HG02759 (cell line): Measurements from ENCODE around the gene AIF1L.
"Not testable (repeated sequence)": the region's sequence is repeated elsewhere in the genome, so short reads cannot be mapped to it uniquely, and the experiment has no call there.

ENCODE experiments used
- ATAC-seq: cut with Tn5 transposase; IDR thresholded peaks from one replicate; pipeline ENCODE4 v1.9.1; 2021; ENCODE audit warnings: mild to moderate bottlenecking, moderate library complexity; ENCODE audit not compliant: unreplicated experiment

The AIF1L gene

DNA sequence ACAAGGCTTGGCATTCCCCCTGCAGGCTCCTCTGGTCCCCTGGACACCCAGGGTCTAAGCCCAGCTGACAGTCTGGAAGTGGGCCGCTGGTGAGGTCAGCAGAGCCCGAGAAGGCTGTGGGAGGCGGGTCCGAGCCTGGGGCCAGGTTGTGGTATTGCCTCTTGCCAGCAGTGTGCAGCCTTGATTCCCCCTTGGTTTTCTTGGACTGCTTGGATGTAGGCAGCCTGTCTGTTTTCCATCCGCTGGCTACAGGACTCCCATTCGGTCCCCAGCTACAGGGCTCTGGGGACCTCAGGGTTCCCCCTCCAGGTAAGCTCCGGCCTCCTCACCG, 1.6 kb downstream of the AIF1L start:
- no peak for ATAC-seq

DNA sequence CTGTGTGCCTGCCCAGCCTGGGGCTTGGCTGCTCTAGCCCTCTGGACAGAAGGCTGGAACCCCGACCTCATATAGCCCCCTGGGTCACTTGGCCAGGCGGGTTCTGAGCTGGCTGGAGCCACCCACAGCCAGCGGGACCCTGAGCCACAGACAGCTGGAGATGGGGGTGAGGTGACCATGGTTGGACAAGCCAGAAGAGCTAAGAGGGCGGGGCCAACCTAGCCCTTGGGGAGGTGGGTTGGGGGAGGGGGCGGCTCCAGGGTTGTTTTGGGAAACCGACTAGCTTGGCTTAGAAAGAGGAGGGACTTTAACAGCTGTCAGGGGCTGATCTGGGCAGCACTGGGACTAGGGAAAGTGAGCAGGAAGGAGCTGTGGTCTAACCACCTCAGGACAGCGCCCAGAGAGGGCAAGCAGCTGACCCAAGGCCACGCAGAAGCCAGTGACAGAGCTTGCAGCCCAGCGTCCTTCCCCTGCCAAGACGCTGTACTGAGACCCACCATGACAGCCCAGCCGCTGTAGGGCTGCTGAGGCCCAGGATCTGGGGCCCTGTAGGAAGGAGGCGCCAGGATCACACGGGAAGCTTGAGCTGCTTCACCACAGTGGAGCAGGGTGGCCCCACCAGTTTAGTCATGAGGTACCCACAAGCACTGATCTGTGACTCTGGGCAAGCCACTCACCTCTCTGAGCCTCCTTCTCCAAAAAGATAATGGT, 2.2 kb downstream of the AIF1L start:
- no peak for ATAC-seq

DNA sequence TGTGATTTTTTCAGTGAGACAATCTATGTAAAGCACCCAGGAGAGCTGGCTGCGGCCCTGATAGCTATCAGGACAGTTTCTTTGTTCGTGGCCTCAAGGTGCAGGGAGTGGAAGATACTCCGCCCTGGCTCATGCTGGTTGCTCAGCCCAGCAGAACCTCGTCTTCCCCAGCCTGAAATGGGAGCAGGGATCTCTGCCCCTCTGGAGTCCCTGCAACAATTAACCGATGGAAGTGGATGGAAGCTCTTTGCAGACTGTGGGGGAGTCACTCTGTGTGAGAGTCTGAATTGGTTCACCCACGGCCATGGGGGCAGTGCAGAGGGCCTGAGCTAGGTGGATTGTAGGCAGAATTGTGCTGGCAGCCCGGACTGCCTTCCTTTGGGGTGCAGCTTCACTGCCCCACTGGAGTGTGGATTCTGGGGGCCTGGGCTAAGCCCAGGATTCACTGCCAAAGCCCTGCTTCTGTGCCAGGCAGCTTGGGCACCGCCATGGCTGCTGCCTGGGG, 2.8 kb downstream of the AIF1L start:
- no peak for ATAC-seq

DNA sequence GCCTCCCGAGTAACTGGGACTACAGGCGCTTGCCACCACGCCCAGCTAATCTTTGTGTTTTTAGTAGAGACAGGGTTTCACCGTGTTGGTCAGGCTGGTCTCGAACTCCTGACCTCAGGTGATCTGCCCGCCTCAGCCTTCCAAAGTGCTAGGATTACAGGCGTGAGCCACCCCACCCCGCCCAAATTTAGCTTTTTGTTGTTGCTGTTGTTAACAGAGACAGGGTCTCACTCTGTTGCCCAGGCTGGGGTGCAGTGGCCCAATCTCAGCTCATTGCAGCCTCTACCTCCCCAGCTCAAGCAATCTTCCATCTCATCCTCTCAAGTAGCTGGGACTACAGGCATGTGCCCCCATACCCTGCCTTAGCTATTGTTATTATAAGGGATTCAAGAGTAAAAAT, 3.5 kb downstream of the AIF1L start:
- not testable (repeated sequence) for ATAC-seq

DNA sequence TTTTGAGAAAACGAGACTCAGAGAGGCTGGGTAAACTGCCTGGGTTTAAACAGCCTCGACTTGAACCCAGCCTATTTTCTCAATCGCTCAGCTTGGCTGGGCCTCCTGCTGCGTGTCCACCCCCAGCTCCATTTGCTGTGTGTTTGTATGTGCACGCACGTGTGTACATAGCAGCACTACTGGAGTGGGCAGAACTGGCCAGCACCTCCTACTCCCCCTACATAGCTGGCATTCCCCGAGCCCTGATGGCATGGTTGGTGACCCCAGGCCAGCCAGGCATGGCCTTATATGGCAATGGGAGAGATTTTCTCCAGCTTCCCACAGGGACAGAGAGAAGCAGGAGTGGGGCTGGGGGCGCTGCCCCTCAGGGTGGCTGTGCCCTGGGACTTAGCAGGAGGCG, 4.1 kb downstream of the AIF1L start:
- no peak for ATAC-seq

DNA sequence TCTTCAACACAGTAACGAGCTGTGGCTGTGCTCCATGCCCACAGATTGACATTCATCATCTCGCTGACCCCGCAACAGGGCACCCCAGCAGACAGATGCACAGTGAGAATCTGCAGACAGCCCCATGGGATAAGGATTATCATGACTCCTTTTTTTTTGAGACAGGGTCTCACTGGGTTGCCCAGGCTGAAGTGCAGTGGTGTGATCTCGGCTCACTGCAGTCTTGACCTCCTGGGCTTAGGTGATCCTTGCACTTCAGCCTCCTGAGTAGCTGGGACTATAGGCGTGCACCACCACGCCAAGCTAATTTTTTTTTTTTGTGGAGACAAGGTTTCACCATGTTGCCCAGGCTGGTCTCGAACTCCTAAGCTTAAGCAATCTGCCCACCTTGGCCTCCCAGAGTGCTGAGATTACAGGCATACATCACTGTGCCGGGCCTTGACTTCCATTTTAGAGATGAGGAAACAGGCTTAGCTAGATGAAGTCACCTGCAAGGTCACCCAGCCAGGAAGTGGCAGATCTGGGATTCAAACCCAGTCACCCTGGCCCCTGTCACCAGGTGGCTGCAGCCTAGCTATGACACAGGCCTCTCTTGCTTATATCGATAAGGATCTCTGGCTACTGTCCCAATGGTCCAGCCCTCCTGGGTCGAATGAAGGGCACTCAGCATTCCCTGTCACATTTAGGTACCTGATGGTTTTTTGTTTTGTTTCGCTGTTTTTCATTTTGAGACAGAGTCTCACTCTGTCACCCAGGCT, 5.1 kb downstream of the AIF1L start:
- ATAC-seq: no peak

DNA sequence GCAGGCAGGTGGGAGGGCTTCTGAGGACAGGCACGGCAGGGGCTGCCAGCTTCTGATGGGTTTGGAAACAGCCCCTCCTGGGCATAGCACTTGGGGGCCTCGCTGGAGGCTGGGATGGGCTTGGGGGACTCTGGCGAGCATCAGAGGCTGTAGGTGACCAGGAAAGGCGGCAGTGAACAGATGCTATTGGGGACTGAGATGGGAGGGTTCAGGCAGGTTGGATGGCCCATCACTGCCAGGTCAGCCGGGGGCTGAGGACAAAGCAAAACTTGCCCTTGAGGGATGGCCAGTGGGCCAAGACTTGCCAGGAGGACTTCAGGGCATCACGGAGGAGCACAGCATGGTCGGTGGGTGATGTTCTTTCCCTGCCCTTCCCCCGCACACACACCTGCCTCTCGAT, 6.7 kb downstream of the AIF1L start:
- ATAC-seq: no peak

DNA sequence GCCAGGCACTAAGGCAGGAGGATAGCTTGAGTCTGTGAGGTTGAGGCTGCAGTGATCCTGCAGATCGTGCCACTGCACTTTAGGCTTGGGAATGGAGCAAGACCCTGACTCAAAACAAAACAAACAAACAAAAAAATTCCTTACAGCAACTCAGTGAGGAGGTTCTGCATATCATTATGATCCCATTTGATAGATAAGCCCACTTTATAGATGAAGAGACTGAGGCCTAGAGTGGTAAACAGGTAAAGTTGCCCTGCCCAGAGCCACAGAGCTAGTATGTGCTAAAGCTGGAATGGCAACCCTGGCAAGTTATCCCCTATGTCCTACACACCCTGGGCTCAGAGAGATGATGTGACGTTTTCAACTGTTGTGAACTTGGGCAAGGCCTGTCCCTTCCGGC, 7.2 kb downstream of the AIF1L start:
- ATAC-seq: no peak

DNA sequence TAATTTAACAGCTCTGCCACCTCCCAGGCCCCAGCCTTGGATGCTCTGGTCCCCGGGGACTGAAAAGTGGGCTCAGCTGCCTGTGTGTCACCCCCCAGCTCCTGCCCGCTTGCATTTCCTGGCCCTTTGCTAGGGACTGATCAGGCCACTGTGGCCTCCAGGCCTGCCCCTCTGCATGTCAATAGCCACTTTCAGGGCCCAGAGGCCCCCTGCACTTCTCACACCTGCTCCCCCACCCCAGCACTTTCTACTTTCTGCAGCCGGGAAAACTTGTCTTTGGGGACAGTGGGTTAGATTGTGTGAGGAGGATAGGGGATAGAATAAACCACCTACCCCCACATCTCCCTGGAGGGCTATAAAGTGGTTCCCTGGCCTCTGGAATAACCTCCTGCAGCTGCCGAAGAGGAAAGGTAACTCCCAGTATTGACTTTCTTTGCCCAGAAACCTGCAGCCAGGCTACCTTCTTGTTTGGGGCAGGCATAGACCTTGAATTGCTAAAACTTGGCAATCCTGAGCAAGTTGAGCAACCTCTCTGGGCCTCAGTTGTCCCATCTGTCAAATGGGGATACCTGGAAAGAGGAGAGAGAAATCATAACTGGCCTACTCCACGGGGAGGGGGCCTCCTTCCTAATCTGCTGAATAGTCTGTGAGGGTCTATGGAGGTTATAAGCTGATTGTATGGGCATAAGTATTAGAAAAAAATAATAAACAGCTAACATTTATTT, 7.8 kb downstream of the AIF1L start:
- no peak for ATAC-seq

DNA sequence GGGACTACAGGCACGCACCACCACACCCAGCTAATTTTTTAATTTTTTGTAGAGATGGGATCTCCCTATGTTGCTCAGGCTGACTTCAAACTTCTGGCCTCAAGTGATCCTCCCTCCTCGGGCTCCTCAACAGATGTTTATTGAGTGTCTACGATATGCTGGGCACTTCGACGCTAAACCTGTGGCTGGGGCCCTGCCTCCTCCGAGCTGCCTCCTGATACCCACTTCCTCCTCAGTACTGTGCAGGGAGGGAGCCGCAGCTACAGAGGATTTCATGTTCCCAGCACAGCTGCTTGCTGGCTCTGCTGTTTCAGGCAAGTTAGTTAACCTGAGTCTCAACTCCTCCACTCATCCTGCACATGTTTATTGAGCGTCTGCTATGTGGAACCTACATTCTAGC, 9.6 kb downstream of the AIF1L start:
- ATAC-seq: no peak

DNA sequence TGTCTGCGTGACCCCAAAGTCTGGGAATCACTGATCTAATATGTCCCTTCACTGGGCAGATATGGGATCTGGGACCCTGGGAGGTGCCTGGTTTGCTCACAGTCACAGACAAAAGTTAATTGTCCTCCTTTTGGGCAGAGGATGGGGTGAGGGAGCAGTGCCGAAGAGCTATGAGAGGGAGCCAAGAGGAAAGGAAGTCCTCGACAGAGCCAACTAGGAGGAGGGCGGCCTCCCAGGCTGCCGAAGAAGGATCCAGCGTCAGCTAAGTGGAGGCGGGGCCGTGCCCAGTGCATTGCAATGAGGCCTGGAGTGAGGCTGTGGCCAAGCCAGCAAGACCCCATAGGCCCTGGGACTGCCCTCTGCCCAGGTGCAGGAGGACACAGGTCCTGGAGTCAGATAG, 11.4 kb downstream of the AIF1L start:
- ATAC-seq: no peak

DNA sequence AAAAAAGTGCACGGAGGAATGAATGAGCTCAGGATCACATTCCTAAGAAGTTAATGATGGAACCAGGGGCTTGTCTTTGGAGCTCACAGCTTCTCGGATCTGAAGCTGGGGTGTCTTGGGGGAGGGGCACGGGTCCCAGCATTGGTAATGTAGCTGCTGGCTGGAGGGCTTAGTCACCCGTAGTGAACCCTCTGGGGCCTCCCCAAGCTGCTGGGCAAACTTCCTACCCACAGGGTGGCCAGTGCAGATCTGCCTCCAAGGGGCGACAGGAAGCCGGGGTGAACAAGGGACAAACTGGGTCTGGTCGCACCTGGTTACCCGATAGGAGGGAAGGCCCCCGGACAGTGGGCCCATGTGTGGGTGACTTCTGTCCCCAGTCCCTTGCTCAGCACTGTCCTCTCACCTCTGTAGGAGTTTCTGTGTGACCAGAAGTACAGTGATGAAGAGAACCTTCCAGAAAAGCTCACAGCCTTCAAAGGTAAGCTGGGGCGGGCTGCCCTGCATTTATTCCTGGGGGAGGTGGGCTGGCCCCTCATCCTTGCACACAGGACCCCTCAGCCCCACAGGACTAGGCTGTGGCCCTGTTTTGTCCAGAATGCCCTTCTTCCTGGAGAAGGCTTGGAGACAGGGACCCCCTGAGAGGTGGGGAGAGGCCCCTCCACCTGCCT, 15.0 kb downstream of the AIF1L start:
- ATAC-seq: no peak

DNA sequence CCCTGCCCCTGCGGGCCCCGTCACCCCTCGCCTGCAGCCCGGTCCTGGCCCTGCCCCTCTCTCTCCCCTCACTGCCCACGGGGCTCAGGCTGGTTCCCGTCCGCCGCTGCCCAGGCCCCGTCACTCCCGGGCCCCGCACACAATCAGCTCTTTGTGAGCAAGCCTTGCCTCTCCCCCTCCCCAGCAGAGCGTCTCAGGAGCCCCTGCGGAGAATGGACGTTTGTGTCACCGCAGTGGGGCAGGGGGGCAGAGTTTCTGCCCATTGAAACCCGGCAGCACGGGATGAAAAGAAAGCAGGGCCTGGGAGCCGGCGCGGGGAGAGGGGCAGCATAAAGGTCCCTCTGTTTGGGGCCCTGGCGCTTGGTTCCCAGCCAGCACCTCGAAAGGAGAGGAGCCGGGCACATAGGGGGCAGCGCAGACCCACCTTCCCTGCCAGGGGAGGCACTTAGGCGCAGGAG, 15.6 kb downstream of the AIF1L start:
- ATAC-seq: no peak

DNA sequence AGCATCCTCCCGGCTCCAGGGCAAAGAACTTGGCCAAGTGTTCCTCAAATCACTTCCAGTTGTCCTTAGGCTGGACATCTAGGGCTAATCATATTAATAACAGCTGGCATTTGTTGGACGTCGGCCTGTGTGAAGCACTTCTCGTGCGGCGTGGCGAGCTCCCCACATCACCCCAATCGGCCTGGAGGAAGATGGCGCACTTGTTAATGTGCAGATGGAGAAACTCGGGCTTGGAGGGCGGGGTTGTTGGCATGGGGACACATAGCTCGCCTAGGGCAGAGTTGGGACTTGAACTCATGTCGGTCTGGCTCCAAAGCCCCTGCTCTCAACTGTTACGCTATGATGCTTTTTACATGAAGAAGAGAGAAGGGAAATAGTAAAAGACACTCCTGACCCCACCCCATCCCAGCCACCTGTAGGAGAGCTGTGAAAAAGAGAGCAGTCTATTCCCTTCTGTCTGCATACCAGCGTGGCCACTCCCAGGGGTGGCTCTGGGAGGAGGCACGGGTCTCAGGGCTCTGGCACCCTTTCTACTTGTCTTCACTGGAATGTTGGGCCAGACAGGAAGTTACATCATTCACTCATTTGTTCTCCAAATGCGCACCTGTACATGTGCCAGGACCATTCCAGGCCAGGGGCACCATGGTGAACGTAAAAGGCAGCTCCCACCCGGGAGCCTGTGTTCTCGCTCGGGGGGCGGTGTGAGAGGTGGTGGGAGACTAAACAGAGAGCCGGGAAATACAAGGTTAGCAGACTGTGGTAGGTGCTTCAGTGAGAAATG, 16.2 kb downstream of the AIF1L start:
- ATAC-seq: no peak

DNA sequence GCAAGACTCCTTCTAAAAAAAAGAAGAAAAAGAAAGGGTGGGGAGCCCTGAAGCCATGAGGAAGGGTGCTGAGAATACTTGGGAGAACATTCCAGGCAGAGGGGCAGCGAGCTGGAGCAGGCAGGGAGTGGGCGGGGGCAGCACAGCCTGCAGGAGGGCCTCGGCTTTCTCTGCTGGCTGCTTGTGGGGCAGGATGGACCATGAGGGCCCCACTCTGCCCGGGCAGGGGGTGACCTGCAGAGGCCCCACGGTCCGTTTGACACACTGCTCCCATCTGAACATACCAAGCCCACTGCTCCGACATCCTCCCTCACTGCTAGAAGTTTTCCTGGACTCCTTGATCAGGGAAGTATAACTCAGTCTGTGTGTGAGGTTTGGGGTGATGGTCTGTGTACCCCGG, 17.3 kb downstream of the AIF1L start:
- no peak for ATAC-seq

DNA sequence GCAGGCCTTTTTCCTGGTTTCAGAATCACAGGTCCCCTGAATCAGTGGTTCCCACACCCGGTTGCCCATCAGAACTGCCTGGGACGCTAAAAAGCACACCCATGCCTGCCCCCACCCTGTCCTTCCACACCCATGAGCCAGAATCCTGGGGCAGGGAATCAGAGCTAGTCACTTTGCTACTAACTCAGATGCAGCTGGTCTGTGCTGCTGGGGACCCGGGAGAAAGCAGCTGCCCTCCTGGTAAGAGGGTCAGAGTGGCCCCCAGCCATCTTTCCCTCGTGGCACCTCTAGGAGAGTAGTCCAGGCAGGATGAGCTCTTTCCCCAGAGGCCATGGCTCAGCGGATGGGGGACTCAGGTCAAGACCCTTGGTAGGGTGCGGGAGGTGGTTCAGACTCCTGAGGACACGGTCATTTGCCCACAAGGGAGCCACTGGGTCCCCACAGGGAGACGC, 17.8 kb downstream of the AIF1L start:
- ATAC-seq: no peak

DNA sequence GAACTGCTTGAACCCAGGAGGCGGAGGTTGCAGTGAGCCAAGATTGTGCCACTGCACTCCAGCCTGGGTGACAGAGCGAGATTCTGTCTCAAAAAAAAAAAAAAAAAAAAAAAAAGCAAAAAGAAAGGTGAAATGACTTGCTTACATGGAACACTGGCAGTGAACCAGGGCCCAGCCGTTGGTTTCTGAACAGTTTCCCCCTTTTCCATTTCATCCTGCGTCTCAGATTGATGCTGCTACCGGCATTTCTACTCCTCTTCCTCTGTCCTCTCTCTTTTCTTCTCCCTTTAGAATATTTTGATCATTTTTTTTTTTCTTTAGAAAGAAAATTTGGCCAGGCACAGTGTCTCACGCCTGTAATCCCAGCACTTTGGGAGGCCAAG, 19.0 kb downstream of the AIF1L start:
- ATAC-seq: not testable (repeated sequence)

DNA sequence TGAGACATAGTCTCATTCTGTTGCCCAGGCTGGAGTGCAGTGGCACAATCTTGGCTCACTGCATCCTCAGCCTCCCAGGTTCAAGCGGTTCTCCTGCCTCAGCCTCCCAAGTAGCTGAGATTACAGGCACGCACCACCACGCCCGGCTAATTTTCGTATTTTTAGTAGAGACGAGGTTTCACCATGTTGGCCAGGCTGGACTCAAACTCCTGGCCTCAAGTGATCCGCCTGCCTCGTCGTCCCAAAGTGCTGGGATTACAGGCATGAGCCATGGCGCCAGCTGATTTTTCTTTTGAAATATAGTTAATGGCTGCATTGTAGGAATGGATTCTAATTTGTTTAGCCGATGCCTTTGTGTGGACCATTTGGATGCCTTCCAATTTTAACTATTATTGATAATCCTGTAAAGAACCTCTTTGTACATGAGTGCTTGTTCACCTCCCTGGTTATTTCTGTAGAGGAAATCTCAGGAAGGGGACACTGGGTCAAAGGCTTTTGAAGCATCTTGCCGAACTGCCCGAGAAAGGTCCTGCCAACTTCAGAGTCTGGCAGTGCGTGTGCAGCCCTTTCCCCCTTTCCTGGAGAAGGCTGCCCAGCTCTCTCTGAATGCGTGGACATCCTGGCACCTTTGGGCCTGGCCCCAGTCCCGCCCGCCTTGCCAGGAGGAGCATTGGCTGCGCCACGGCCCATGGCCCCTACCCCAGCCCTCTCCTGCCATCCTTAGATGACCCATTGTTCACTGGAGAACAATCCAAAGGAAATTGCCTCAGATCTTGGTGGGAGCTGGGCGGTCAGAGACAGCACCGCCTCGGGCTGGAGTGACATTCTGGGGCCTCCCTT, 20.2 kb downstream of the AIF1L start:
- ATAC-seq: no peak

DNA sequence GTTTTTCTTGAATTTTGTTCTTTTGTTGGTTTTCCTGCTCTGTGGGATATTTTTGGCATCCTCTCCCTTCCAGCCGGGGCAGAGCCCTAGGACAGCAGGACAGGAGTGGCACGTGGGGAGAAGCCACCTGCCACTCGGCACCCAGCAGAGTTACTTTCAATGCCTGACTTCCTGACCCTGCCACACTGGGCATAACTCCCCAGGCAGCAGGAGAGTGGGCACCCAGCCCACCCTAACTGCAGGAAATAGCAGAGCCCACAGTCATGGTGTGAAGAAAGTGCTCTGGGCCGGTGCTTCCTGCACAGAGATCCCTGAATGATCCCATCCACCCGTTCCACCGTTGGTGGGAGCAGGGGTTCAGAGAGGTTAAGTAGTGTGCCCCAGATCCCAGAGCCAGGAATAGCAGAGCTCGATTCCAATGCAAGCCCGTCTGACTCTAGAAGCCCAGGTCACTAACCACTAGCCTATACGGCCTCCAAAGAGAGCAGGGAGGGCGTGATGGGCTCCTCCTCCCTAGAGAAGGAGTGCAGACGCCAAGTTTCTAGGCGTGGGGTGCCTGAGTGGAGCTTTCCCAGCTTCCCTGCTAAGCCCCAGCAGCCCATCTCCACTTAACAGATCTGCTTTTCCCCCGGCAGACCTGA, 20.9 kb downstream of the AIF1L start:
- ATAC-seq: no peak
